Fibroblast of lung (primary cell): ENCODE measurements around the gene NID1. TPM values are rescaled to one million over a fixed set of nuclear protein-coding genes. Genes with fewer than 3 reads are reported as not detected.

Experiments used
- DNase-seq, 2 donors: peaks; one replicate each; pipeline versions ENCODE4 v3.0.0 to v3.0.0-alpha.2; 2010; ENCODE audit warnings: low read depth in 2 of 2
- H2AFZ ChIP-seq: 2 replicates; pipeline ENCODE4 v1.5.1; 2012; ENCODE audit warnings: low read length, control low read depth, inconsistent platforms
- H3K27ac ChIP-seq: 2 replicates; pipeline ENCODE4 v1.5.1; 2011; ENCODE audit warnings: low read length, control low read depth; ENCODE audit not compliant: insufficient read depth
- H3K27me3 ChIP-seq: 2 replicates; pipeline ENCODE4 v1.5.1; 2011; ENCODE audit warnings: mild to moderate bottlenecking, low read length; ENCODE audit not compliant: control insufficient read depth, insufficient read depth
- H3K36me3 ChIP-seq: 2 replicates; pipeline ENCODE4 v1.5.1; 2011; ENCODE audit warnings: low read length; ENCODE audit not compliant: control insufficient read depth, insufficient read depth
- H3K4me1 ChIP-seq: 2 replicates; pipeline ENCODE4 v1.5.1; 2011; ENCODE audit warnings: low read length; ENCODE audit not compliant: control insufficient read depth, insufficient read depth; ENCODE audit errors: extremely low read depth
- H3K4me2 ChIP-seq: 2 replicates; pipeline ENCODE4 v1.5.1; 2011; ENCODE audit warnings: low read length, control low read depth; ENCODE audit not compliant: insufficient read depth; ENCODE audit errors: extremely low read depth
- H3K4me3 ChIP-seq, 4 experiments: fragments of 200-600 bp in 1 of 4; sonication (generic) in 1 of 4; replicated peaks in 1 of 4; 2 replicates each; pipeline ENCODE4 v1.5.1; 2011 to 2016; ENCODE audit warnings: low read length in 4 of 4, low read depth in 3 of 4, mild to moderate bottlenecking in 3 of 4, control low read depth in 2 of 4, inconsistent platforms in 1 of 4, mixed read lengths in 1 of 4; ENCODE audit not compliant: insufficient read depth in 1 of 4; ENCODE audit errors: control extremely low read depth in 1 of 4
- H3K79me2 ChIP-seq: 2 replicates; pipeline ENCODE4 v1.5.1; 2012; ENCODE audit warnings: mild to moderate bottlenecking, low read length, inconsistent platforms; ENCODE audit not compliant: control insufficient read depth, insufficient read depth
- H3K9ac ChIP-seq: 2 replicates; pipeline ENCODE4 v1.5.1; 2011; ENCODE audit warnings: mild to moderate bottlenecking, low read length, control low read depth; ENCODE audit not compliant: insufficient read depth
- H3K9me3 ChIP-seq: 2 replicates; pipeline ENCODE4 v1.5.1; 2012; ENCODE audit warnings: low read depth, low read length; ENCODE audit not compliant: control insufficient read depth, insufficient read depth
- H4K20me1 ChIP-seq: 2 replicates; pipeline ENCODE4 v1.5.1; 2011; ENCODE audit warnings: low read length; ENCODE audit not compliant: control insufficient read depth, insufficient read depth; ENCODE audit errors: extremely low read depth
- EZH2 ChIP-seq: IDR thresholded peaks from 2 replicates; pipeline ENCODE4 v1.5.1; 2012; ENCODE audit warnings: low read length, control low read depth, mild to moderate bottlenecking; ENCODE audit errors: missing control alignments
- polyA plus RNA-seq, 2 donors: library from polyadenylated mRNA; depleted of rRNA in 1 of 2; stranded (reverse) in 1 of 2; unstranded in 1 of 2; fragments of >200 nt; gene quantifications; 2 replicates each; pipeline ENCODE4 v1.2.1, GENCODE V29; 2011 to 2012; ENCODE audit warnings: missing spikeins in 1 of 2
- total RNA-seq: library from RNA; depleted of rRNA; stranded (reverse); fragments of >200 nt; gene quantifications from 2 replicates; pipeline ENCODE4 v1.2.1, GENCODE V29; 2014
- TF ChIP-seq, protein P1 (sequence below), 2 donors: IDR thresholded peaks in 1 of 2; conservative IDR thresholded peaks in 1 of 2; 1 replicate in 1 of 2; 2 replicates in 1 of 2; pipeline ENCODE4 v1.5.1; 2011 to 2012; ENCODE audit warnings: low read length in 2 of 2, control low read depth in 1 of 2, inconsistent platforms in 1 of 2, low read depth in 1 of 2, mild to moderate bottlenecking in 1 of 2

Gene NID1
- total and polyA plus RNA-seq, 2 donors (not counting 1 experiment from before 2014, with no cell fraction given), result 29.1 to 152 TPM

DNA sequence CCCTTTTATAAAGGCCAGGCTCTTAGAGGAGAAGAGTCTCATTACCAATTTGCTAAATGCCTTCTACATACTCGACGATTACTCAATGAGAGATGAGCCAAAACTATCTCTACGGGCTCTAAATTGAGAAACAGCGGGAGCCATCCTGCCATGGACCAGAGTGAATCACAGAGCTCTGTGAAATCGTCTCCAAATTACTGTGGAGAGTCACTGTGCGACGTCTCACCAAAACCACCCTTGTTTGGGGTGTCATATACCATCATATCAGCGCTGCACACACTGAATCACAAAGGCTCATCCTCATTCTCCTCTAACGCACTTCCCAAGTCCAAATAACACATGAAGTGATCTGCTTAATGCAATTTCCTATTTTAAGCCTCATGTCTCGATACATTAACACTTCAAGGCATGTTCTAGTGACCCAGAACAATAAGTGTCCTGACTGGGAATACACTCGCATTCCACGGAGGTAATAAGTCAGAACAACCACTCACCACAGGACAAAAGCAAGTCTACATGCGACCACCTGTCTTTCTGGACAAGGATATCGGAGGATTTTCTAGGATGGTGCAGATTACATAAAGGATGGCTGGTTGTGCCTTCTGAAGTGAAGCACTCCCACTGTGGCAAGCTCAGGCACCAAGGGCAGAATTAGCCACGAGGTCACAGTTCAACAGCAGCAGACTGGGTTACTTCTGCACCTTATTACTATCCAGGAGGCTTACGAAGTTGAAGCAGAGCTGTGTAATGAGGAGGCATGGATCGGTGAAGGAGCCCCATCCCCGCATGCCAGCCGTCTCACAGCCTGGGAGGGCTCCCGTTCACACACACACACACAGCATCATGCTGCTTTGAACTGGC lies 44.3 kb downstream of the NID1 start:
- H3K4me1 ChIP-seq, result peaks cover 31% of the 10 kb centered on the region
- H3K36me3 ChIP-seq, result peaks cover 4% of the 10 kb centered on the region
- no peak for DNase-seq

DNA sequence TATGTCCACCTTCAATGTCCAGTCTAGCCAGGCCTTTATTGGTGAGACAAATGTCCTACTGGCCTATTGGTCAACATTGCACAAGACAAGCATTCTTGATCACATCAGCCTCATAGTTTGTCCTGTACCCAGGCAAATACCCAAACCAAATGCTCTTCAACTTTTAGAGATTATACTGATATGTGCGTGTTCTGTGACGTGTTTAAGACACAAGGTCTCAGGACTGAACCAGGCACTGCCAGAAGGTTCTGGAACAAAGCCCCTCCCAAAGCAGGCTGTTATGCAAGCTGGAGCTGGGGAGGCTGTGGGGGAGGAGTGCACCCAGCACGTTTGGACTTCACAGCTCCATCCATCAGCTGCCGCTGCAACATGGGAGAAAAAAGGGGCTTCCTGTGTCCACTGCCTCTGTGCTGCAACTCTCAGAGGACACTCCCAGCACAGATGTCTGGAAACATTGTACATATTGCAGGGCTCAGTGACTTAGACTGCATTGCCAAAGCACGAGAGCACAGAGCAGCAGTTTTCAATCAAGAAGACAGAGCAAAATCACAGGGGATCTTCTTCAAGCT lies 45.9 kb downstream of the NID1 start:
- Histone ChIP-seq H3K4me1 (peaks cover 32% of the 10 kb centered on the region), H3K27me3 (no peaks in the 10 kb centered on the region), H4K20me1 (no peaks in the 10 kb centered on the region), H3K4me3 (no peak overlapping the region), H2AFZ (no peak overlapping the region), H3K4me2 (no peak overlapping the region), H3K79me2 (no peaks in the 10 kb centered on the region), H3K36me3 (peaks cover under 1% of the 10 kb centered on the region), H3K27ac (peak overlapping the region; percentile 40), H3K9me3 (no peaks in the 10 kb centered on the region), H3K9ac (no peak overlapping the region)
- no peak for TF ChIP-seq EZH2
- TF ChIP-seq, protein P1, sequence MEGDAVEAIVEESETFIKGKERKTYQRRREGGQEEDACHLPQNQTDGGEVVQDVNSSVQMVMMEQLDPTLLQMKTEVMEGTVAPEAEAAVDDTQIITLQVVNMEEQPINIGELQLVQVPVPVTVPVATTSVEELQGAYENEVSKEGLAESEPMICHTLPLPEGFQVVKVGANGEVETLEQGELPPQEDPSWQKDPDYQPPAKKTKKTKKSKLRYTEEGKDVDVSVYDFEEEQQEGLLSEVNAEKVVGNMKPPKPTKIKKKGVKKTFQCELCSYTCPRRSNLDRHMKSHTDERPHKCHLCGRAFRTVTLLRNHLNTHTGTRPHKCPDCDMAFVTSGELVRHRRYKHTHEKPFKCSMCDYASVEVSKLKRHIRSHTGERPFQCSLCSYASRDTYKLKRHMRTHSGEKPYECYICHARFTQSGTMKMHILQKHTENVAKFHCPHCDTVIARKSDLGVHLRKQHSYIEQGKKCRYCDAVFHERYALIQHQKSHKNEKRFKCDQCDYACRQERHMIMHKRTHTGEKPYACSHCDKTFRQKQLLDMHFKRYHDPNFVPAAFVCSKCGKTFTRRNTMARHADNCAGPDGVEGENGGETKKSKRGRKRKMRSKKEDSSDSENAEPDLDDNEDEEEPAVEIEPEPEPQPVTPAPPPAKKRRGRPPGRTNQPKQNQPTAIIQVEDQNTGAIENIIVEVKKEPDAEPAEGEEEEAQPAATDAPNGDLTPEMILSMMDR (conservative IDR thresholded peaks at IDR 0.05 in 1 of 2, IDR thresholded peaks at IDR 0.05 in 1 of 2; ENCODE audit: low read depth in 1 of 2, low read length in 2 of 2), result no peak
- DNase-seq, result peak in 1 of 2 donors; percentile 98

More for the DNA sequence above, 44.3 kb downstream of the NID1 start:
- no peak overlapping the region for H2AFZ ChIP-seq
- H3K4me2 ChIP-seq, result no peak overlapping the region
- H3K9ac ChIP-seq, result no peak overlapping the region
- H3K79me2 ChIP-seq, result no peaks in the 10 kb centered on the region
- TF ChIP-seq EZH2, result no peak
- TF ChIP-seq, protein P1 (conservative IDR thresholded peaks at IDR 0.05 in 1 of 2, IDR thresholded peaks at IDR 0.05 in 1 of 2; ENCODE audit: low read depth in 1 of 2, low read length in 2 of 2), result no peak
- no peak overlapping the region for H3K4me3 ChIP-seq
- peak overlapping the region; percentile 43 for H3K27ac ChIP-seq
- H3K27me3 ChIP-seq, result no peaks in the 10 kb centered on the region
- no peaks in the 10 kb centered on the region for H4K20me1 ChIP-seq
- no peaks in the 10 kb centered on the region for H3K9me3 ChIP-seq

DNA sequence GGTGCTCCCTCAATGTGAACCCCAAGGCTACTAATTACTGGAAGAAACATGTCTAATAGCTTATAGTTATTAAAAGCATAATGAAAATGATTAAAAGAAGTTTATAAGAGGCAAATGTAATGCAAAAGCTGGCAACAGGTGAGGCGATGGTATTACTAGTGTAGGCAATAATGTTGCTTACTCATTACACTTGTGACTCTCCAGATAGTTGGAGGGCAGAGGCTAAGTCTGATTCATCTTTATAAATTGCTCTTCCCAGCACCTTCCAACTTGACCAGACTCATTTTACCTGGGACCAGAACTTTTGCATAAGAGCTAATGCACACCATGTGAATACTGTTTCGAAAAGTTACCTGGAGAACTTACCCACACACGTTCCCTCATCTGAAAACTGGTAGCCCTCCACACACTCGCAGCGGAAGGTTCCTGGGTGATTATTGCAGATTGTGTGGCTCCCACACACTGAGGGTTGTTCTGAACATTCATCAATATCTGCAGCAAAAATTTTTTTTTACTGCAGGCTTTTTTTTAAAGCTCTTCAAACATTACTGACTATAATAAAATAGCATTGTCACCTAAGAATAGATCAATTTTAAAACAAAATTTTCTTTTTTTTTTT lies 48.0 kb downstream of the NID1 start:
- no peaks in the 10 kb centered on the region for H4K20me1 ChIP-seq
- H3K27ac ChIP-seq, result no peak overlapping the region
- H3K36me3 ChIP-seq, result peaks cover 2% of the 10 kb centered on the region
- no peaks in the 10 kb centered on the region for H3K27me3 ChIP-seq
- peak in 1 of 2 donors; percentile 58 for DNase-seq
- no peak overlapping the region for H3K4me3 ChIP-seq
- H2AFZ ChIP-seq, result no peak overlapping the region
- H3K9me3 ChIP-seq, result no peaks in the 10 kb centered on the region
- no peaks in the 10 kb centered on the region for H3K79me2 ChIP-seq
- H3K9ac ChIP-seq, result no peak overlapping the region
- H3K4me1 ChIP-seq, result peaks cover 32% of the 10 kb centered on the region
- no peak overlapping the region for H3K4me2 ChIP-seq
- TF ChIP-seq, protein P1 (conservative IDR thresholded peaks at IDR 0.05 in 1 of 2, IDR thresholded peaks at IDR 0.05 in 1 of 2; ENCODE audit: low read depth in 1 of 2, low read length in 2 of 2), result no peak
- TF ChIP-seq EZH2, result no peak
